GM12892 (cell line): ENCODE measurements around the gene EXOC4.

Experiments
- POLR2A ChIP-seq: IDR thresholded peaks from 2 replicates; pipeline ENCODE4 v1.6.1; 2011; ENCODE audit warnings: low read depth, low read length, control low read depth
- POLR2AphosphoS5 ChIP-seq: IDR thresholded peaks from 2 replicates; pipeline ENCODE4 v1.6.1; 2011; ENCODE audit warnings: low read depth, low read length, control low read depth

DNA sequence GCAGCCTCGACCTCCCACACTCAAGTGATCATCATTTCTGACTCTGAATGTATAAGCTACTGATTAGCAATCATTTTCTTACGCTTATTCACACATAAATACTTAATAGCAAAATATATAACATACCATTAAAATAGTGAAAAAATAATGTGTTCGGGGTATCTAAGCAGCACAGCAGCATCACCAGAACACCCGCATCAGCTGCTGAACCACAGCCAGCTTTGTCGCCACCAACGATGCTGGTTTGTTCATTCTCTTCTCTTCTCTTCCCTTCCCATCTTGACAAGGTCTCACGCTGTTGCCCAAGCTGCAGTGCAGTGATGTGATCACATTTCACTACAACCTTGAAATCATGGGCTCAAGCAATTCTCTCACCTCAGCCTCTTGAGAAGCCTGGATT, 449.2 kb downstream of the EXOC4 start:
- no peak for TF ChIP-seq POLR2A
- TF ChIP-seq POLR2AphosphoS5, result no peak
